Eye (tissue), 1 donor: ENCODE results near the gene FIGNL1.

Experiments
- DNase-seq: peaks from one replicate; pipeline ENCODE4 v3.0.0-alpha.2; 2015

Gene FIGNL1

DNA sequence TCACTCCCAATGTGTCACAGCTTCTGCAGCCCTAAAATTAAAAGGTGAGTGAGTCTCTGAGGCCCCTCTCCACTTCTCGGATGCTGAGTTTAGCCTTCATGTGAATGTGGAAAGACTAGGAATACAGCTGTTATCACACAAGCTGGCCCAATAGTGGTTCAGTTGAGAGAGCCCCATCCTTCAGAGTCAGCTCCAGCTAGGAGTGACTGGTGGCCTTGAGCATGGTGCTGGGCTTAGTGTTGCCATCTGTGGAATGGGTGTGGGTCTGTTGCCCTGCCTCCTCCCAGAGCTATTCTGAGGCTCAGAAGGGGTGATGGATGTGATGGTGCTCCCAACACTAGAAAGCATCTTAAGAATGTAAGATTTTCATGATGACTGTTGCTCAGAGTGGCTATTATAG lies 55.8 kb downstream of the FIGNL1 start:
- no peak for DNase-seq
